Thyroid gland (tissue), 4 donors: Measurements from ENCODE around the gene ZXDC. TPM values are rescaled to one million over a fixed set of nuclear protein-coding genes. Genes with fewer than 3 reads are reported as not detected.

Experiments
- DNase-seq, 2 donors: peaks; one replicate each; pipeline ENCODE4 v3.0.0-alpha.2; 2019
- H3K27ac ChIP-seq, 3 donors: fragments of 200-600 bp; sonication (generic); 1 replicate in 2 of 3; 2 replicates in 1 of 3; pipeline ENCODE4 v1.5.1; 2016 to 2019; ENCODE audit warnings: mild to moderate bottlenecking in 1 of 3, moderate library complexity in 1 of 3
- H3K27me3 ChIP-seq: fragments of 200-600 bp; sonication (generic); one replicate; pipeline ENCODE4 v1.5.1; 2019
- H3K36me3 ChIP-seq, 2 donors: fragments of 200-600 bp; sonication (generic); one replicate each; pipeline ENCODE4 v1.5.1; 2016 to 2019
- H3K4me1 ChIP-seq, 2 donors: fragments of 200-600 bp; sonication (generic); one replicate each; pipeline ENCODE4 v1.5.1; 2017 to 2019
- H3K4me3 ChIP-seq, 3 donors: fragments of 200-600 bp; sonication (generic); replicated peaks in 1 of 3; 1 replicate in 2 of 3; 2 replicates in 1 of 3; pipeline ENCODE4 v1.5.1; 2016; ENCODE audit warnings: mild to moderate bottlenecking in 1 of 3
- H3K9me3 ChIP-seq: fragments of 200-600 bp; sonication (generic); one replicate; pipeline ENCODE4 v1.5.1; 2017
- CTCF ChIP-seq, 6 experiments: fragments of 200-600 bp in 3 of 6; fragments of 450-650 bp in 3 of 6; sonication (generic) in 3 of 6; IDR thresholded peaks; one replicate each; pipeline ENCODE4 v1.5.1; 2016 to 2019; ENCODE audit warnings: antibody characterized with exemption in 6 of 6, mild to moderate bottlenecking in 2 of 6, inconsistent platforms in 1 of 6, moderate library complexity in 1 of 6
- POLR2A ChIP-seq, 2 donors: fragments of 450-650 bp; IDR thresholded peaks; one replicate each; pipeline ENCODE4 v1.6.1; 2017; ENCODE audit warnings: antibody characterized with exemption in 2 of 2, mild to moderate bottlenecking in 2 of 2, moderate library complexity in 1 of 2
- WGBS, 2 donors: methylation state at CpG; one replicate each; pipeline ENCODE4 v1.1.5; 2017; 5-methylcytosine and 5-hydroxymethylcytosine counted together
- intact Hi-C: fragments of 100-400 bp; cut with DNase I; formaldehyde crosslinking; loops from one replicate; pipeline ENCODE4 v1.15.1; 2023
- total RNA-seq, 4 donors: library from RNA; depleted of rRNA; stranded (reverse); fragments of >200 nt; gene quantifications; one replicate each; pipeline ENCODE4 v1.2.3, GENCODE V29; 2016

Gene ZXDC
- total RNA-seq, 4 donors from 2014 or later, result 51.5 to 96.8 (median 57.4) TPM

GRCh38 chr3:126396536-126396935 is 79.2 kb downstream of the ZXDC start:
- H3K27ac ChIP-seq, result no peak overlapping the region
- no peaks in the 10 kb centered on the region for H3K36me3 ChIP-seq
- intact Hi-C loops, result no loop called here
- H3K9me3 ChIP-seq, result no peaks in the 10 kb centered on the region
- 95 to 100% methylated on average over 5 of the region's 5 CpGs for WGBS, 2 donors
- no peak overlapping the region for H3K4me3 ChIP-seq
- TF ChIP-seq POLR2A (IDR thresholded peaks at IDR 0.05), result no peak
- no peak for TF ChIP-seq CTCF (IDR thresholded peaks at IDR 0.05)
- no peak for DNase-seq
- peaks cover 0 to 9% of the 10 kb centered on the region in 2 donors for H3K4me1 ChIP-seq
- no peaks in the 10 kb centered on the region for H3K27me3 ChIP-seq

DNA sequence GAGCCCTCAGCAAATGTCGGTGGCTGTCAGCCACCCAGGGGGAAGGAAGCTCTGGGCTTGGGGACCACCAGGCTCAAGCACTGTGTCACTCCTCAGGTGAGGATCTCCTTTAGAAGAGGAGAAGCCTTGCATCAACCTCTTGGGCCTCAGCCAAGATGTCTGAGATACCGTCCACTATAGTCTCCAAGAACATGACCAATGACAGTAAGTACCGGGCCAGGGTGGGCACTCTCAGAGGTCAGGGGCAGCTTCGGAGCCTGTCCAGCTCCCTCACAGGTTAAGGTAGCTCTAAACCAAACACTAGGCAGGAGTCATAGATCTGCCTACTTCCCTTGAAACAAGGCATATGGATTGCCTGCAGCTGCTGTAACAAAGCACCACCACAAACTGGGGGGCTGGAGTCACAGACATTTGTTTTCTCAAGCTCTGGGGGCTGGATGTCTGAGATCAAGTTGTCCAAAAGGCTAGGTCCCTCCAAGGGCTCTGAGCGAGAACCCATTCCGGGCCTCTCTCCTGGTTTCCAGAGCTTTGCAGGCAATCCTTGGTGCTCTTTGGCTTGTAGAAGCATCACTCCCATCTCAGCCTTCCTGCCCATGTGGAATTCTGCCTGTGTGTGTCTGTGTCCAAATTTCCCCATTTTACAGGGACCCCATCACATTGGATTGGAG is 79.7 kb downstream of the ZXDC start:
- peaks cover 0 to 9% of the 10 kb centered on the region in 2 donors for H3K4me1 ChIP-seq
- 89 to 97% methylated on average over 5 to 6 of the region's 6 CpGs for WGBS, 2 donors
- H3K4me3 ChIP-seq, result no peak overlapping the region
- no peaks in the 10 kb centered on the region for H3K9me3 ChIP-seq
- DNase-seq, result no peak
- H3K36me3 ChIP-seq, result no peaks in the 10 kb centered on the region
- no peaks in the 10 kb centered on the region for H3K27me3 ChIP-seq
- TF ChIP-seq CTCF (IDR thresholded peaks at IDR 0.05) (no peak), POLR2A (IDR thresholded peaks at IDR 0.05) (no peak)
- intact Hi-C loops, result no loop called here
- H3K27ac ChIP-seq, result no peak overlapping the region

DNA sequence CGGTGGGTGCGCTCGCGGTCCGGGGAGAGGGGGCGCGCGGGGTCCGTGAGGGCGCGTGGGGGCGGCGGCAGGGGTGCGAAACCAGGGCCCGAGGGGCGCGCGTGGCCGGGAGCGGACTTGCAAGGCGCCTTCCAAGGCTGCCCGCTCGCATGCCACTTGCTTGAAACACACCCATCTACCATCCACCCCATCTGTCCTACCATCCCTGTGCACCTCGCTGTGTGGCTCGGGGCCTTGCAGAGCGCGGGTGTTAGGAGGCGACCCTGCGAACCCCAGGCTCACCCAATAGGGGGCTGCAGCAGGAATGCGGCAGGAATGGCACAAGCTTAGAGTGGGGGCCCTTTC is 80.7 kb downstream of the ZXDC start:
- 0 to 17% methylated on average over 1 to 19 of the region's 30 CpGs for WGBS, 2 donors
- no peaks in the 10 kb centered on the region for H3K9me3 ChIP-seq
- peaks cover 0 to 9% of the 10 kb centered on the region in 2 donors for H3K4me1 ChIP-seq
- no peaks in the 10 kb centered on the region for H3K36me3 ChIP-seq
- no peaks in the 10 kb centered on the region for H3K27me3 ChIP-seq
- no peak for TF ChIP-seq CTCF (IDR thresholded peaks at IDR 0.05)
- TF ChIP-seq POLR2A (IDR thresholded peaks at IDR 0.05), result no peak
- intact Hi-C loops, result loop anchor here (5.0 kb wide), 1 partner anchor 263 kb away; no protein-coding TSS in a partner anchor
- H3K4me3 ChIP-seq, result peak overlapping the region in 1 of 3 donors; percentile 9
- DNase-seq, result no peak
- no peak overlapping the region for H3K27ac ChIP-seq

GRCh38 chr3:126394179-126394976 is 81.3 kb downstream of the ZXDC start, which contains the start of gene CFAP100:
Gene CFAP100 (plus strand): TSS chr3:126394909. CDS start chr3:126396001, 1,092 bp downstream.
- Histone ChIP-seq H3K36me3 (no peaks in the 10 kb centered on the region), H3K4me3 (peak within 1 kb of the TSS in 1 of 3 donors; percentile 9), H3K27me3 (no peaks in the 10 kb centered on the region), H3K9me3 (no peaks in the 10 kb centered on the region), H3K4me1 (peaks cover 0 to 9% of the 10 kb centered on the region in 2 donors), H3K27ac (no peak within 1 kb of the TSS)
- 47 to 56% methylated on average over 25 to 26 of the region's 43 CpGs for WGBS, 2 donors
- intact Hi-C loops, result loop anchor here (5.0 kb wide), 1 partner anchor 262 kb away; no protein-coding TSS in a partner anchor
- TF ChIP-seq CTCF (IDR thresholded peaks at IDR 0.05), result no peak
- peak; percentile 54 to 62 for DNase-seq

- Histone ChIP-seq H3K9me3 (no peaks in the 10 kb centered on the region), H3K27me3 (no peaks in the 10 kb centered on the region), H3K27ac (no peak overlapping the region), H3K4me1 (peaks cover 0 to 14% of the 10 kb centered on the region in 2 donors), H3K4me3 (no peak overlapping the region), H3K36me3 (no peaks in the 10 kb centered on the region)
- intact Hi-C loops, result loop anchor here (5.0 kb wide), 1 partner anchor 261 kb away; no protein-coding TSS in a partner anchor
- no peak for DNase-seq
- TF ChIP-seq CTCF (IDR thresholded peaks at IDR 0.05), result no peak
- TF ChIP-seq POLR2A (IDR thresholded peaks at IDR 0.05), result no peak
- 82 to 93% methylated on average over 4 of the region's 4 CpGs for WGBS, 2 donors
Observed at GRCh38 chr3:126393563-126393962, 82.1 kb downstream of the ZXDC start.
